Glutamatergic neuron (in vitro differentiated cells): ENCODE measurements around the gene CCBE1. TPM values are rescaled to one million over a fixed set of nuclear protein-coding genes. Genes with fewer than 3 reads are reported as not detected.

Experiments
- DNase-seq: peaks from one replicate; pipeline ENCODE4 v3.0.0; 2022
- H3K27ac Mint-ChIP-seq: one replicate; pipeline ENCODE4 v1.8.0; 2020; ENCODE audit warnings: mild to moderate bottlenecking, mixed read lengths, inconsistent platforms; ENCODE audit not compliant: unreplicated experiment
- H3K27me3 Mint-ChIP-seq: one replicate; pipeline ENCODE4 v1.8.0; 2020; ENCODE audit warnings: mild to moderate bottlenecking, moderate library complexity, mixed read lengths, inconsistent platforms; ENCODE audit not compliant: unreplicated experiment
- H3K36me3 Mint-ChIP-seq: one replicate; pipeline ENCODE4 v1.8.0; 2020; ENCODE audit warnings: mild to moderate bottlenecking, mixed read lengths, inconsistent platforms; ENCODE audit not compliant: unreplicated experiment
- H3K4me1 Mint-ChIP-seq: one replicate; pipeline ENCODE4 v1.8.0; 2020; ENCODE audit warnings: mild to moderate bottlenecking, low read depth, mixed read lengths, inconsistent platforms; ENCODE audit not compliant: unreplicated experiment
- H3K4me3 Mint-ChIP-seq: one replicate; pipeline ENCODE4 v1.8.0; 2020; ENCODE audit warnings: mild to moderate bottlenecking, mixed read lengths, inconsistent platforms; ENCODE audit not compliant: unreplicated experiment
- H3K9me3 Mint-ChIP-seq: one replicate; pipeline ENCODE4 v1.8.0; 2020; ENCODE audit warnings: mild to moderate bottlenecking, moderate library complexity, mixed read lengths, inconsistent platforms; ENCODE audit not compliant: unreplicated experiment
- total RNA-seq: library from RNA; stranded (reverse); fragmentation: NEBNext Ultra II Directional; extraction: Animal tissue kit (Norgen Biotek cat#: 25700); gene quantifications from one replicate; pipeline ENCODE4 v1.2.1, GENCODE V29; 2021; ENCODE audit not compliant: unreplicated experiment
- TF ChIP-seq, protein P1 (sequence below): fragments of 200-600 bp; sonication (generic); IDR thresholded peaks from one replicate; pipeline ENCODE4 v1.5.0; 2021; ENCODE audit not compliant: partially characterized antibody, unreplicated experiment

Gene CCBE1
- total RNA-seq, 1 donor from 2014 or later = 0.81 TPM

DNA sequence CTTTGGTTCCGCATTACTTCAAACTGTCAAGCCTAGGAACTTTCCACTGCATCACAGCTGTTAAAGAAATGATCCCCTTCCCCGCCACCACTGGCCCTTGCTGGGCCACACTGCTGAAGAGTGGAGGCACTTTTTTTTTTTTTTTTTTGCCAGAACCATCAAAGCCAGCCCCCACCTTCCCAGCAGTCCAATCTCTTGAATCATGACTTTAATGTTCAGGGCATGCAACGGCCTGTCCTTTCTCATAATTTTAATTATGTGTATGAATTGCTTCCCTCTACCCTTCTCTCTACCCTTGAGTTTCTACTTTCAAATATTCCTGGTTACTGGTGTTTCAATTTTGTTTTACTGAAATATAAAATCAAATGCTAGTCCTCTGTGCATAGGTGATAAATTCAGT, 236.1 kb downstream of the CCBE1 start:
- TF ChIP-seq, protein P1, sequence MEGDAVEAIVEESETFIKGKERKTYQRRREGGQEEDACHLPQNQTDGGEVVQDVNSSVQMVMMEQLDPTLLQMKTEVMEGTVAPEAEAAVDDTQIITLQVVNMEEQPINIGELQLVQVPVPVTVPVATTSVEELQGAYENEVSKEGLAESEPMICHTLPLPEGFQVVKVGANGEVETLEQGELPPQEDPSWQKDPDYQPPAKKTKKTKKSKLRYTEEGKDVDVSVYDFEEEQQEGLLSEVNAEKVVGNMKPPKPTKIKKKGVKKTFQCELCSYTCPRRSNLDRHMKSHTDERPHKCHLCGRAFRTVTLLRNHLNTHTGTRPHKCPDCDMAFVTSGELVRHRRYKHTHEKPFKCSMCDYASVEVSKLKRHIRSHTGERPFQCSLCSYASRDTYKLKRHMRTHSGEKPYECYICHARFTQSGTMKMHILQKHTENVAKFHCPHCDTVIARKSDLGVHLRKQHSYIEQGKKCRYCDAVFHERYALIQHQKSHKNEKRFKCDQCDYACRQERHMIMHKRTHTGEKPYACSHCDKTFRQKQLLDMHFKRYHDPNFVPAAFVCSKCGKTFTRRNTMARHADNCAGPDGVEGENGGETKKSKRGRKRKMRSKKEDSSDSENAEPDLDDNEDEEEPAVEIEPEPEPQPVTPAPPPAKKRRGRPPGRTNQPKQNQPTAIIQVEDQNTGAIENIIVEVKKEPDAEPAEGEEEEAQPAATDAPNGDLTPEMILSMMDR = no peak
- H3K4me1 Mint-ChIP-seq = peaks cover 7% of the 10 kb centered on the region
- peaks cover 2% of the 10 kb centered on the region for H3K9me3 Mint-ChIP-seq
- no peaks in the 10 kb centered on the region for H3K36me3 Mint-ChIP-seq
- H3K27me3 Mint-ChIP-seq = peaks cover 2% of the 10 kb centered on the region
- no peak overlapping the region for H3K27ac Mint-ChIP-seq
- no peak overlapping the region for H3K4me3 Mint-ChIP-seq
- no peak for DNase-seq

DNA sequence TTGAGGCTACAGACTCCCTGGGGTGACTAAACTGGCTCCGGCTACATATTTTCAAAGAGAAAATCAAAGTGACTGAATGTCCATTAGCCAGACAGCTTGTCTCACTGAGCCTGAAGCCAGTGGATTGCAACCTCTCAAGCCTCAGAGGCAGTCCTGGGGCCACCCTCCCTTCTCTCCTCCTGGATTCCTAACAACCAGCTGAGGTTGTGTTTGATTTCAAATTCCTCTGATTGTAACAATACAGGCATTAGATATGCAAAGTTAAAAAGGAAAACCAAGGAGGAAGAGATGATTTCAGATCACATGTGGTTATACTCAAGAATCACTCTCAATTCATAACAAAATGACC, 237.2 kb downstream of the CCBE1 start:
- Mint-ChIP-seq H3K4me1 (peaks cover 10% of the 10 kb centered on the region), H3K36me3 (no peaks in the 10 kb centered on the region), H3K9me3 (peaks cover 3% of the 10 kb centered on the region), H3K27me3 (peaks cover 2% of the 10 kb centered on the region), H3K4me3 (no peak overlapping the region), H3K27ac (no peak overlapping the region)
- DNase-seq = no peak
- TF ChIP-seq, protein P1 = no peak

GRCh38 chr18:59459369-59460071, 237.7 kb downstream of the CCBE1 start:
- peaks cover 13% of the 10 kb centered on the region for H3K4me1 Mint-ChIP-seq
- H3K27me3 Mint-ChIP-seq = peaks cover 4% of the 10 kb centered on the region
- DNase-seq = no peak
- no peak overlapping the region for H3K4me3 Mint-ChIP-seq
- TF ChIP-seq, protein P1 = peak; percentile 80
- H3K9me3 Mint-ChIP-seq = peaks cover 3% of the 10 kb centered on the region
- H3K27ac Mint-ChIP-seq = no peak overlapping the region
- H3K36me3 Mint-ChIP-seq = no peaks in the 10 kb centered on the region

DNA sequence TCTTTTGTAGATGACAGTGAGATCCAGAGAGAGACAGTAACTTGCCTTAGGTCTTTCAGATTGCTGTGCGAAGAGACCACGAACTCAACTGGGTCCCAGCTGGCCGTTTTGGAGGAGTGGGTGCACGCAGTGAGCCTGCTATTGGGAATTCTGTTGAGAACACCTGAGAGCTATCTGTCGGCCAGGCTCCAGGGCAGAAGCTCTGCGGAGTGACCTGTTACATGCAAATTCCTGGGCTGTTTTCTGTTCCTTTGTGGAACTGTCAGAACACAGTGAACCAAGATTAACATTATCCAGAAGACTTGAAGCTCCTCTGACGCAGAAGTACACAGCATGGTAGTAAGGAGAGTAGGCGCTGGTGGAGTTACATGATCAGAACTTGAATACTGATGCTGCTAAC, 238.6 kb downstream of the CCBE1 start:
- peaks cover 13% of the 10 kb centered on the region for H3K4me1 Mint-ChIP-seq
- no peaks in the 10 kb centered on the region for H3K36me3 Mint-ChIP-seq
- TF ChIP-seq, protein P1 = no peak
- H3K27me3 Mint-ChIP-seq = peaks cover 4% of the 10 kb centered on the region
- DNase-seq = no peak
- H3K9me3 Mint-ChIP-seq = peaks cover 3% of the 10 kb centered on the region
- H3K27ac Mint-ChIP-seq = no peak overlapping the region
- no peak overlapping the region for H3K4me3 Mint-ChIP-seq

DNA sequence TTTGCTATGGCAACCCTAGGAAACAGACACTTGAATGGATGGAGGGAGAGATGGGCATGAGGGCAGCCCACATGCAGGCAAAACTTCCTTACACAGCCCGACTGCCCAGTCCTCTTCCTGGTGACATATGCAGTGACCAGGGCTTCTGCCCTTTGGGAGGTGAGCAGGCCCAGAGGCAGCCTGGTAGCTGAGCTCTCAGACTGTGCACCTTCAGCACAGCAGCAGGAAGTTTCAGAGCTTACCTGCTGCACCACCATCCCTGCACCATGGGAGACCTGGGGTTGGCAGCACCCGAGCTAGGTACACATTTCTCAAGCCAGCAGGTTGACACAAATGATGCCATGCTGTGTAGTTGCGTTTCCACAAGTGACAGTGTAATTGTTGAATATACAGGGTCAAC, 240.6 kb downstream of the CCBE1 start:
- peaks cover 4% of the 10 kb centered on the region for H3K27me3 Mint-ChIP-seq
- DNase-seq = no peak
- H3K36me3 Mint-ChIP-seq = no peaks in the 10 kb centered on the region
- no peak overlapping the region for H3K27ac Mint-ChIP-seq
- peaks cover 3% of the 10 kb centered on the region for H3K9me3 Mint-ChIP-seq
- TF ChIP-seq, protein P1 = no peak
- peaks cover 18% of the 10 kb centered on the region for H3K4me1 Mint-ChIP-seq
- no peak overlapping the region for H3K4me3 Mint-ChIP-seq
